ENCODE results near the gene TMEM25. TPM values are rescaled to one million over a fixed set of nuclear protein-coding genes. Genes with fewer than 3 reads are reported as not detected.
"Not testable (repeated sequence)": the region's sequence is repeated elsewhere in the genome, so short reads cannot be mapped to it uniquely, and the experiment has no call there.

The TMEM25 gene
- 10 to 100 TPM in 2 of 3 donors, 1 to 10 TPM in 1; 9.6 to 16.8 (median 10.8) TPM for polyA plus RNA-seq

DNA sequence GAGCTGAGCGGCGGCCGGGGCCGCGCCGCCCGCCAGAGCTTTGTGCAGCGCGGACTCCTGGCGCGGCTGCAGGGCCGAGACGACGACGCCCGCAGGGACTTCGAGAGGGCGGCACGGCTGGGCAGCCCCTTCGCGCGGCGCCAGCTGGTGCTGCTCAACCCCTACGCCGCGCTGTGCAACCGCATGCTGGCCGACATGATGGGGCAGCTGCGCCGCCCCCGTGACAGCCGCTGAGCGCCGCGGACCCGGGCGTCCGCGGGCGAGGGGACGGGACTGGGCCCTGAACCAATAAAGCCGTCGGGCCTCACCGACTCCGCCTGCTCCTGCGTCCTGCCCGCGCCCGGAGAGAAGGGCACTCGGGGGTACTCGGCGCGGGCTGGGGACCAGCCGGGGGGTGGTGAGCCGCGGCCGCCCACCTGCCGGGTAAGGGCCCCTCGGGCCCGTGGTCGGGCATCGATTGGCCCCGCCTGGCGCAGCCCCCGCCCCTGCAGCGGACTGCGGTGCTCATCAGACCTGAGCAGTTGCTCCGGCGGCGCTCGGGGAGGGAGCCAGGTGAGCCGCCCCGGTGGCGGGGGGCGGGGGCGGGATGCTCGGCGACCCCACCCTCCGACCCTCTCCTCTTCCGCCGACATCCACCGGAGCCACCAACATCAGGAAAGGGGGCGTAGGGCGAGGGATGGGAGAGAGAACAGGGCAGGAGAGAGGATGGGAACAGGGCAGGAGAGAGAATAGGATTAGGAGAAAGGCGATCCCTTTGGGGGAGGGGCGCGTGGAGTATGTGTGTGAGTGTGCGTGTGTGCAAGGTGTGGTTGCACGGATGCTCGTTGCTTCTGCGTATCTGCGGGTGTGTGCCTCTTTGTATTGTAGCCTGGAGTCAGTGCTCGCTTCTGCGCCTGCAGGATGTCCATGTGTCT, at the start of gene TMEM25:
TSS of gene TMEM25 (plus strand) at position 510 of the 914 bp plus-strand sequence. CDS start 610 bp downstream, outside the sequence.
- Mint-ChIP-seq H3K27ac (peak within 1 kb of the TSS; percentile 34 to 82 (median 70)), H3K4me1 (peaks cover 19 to 32% of the 10 kb centered on the region in 2 donors), H3K36me3 (no peaks in the 10 kb centered on the region), H3K27me3 (ENCODE audit: low read depth in 3 of 3) (peaks cover 0 to 9% (median 5%) of the 10 kb centered on the region in 3 donors), H3K4me3 (peak within 1 kb of the TSS; percentile 89 to 96 (median 89)), H3K9me3 (no peaks in the 10 kb centered on the region)
- DNase-seq, result peak; percentile 55 to 64 (median 60)

DNA sequence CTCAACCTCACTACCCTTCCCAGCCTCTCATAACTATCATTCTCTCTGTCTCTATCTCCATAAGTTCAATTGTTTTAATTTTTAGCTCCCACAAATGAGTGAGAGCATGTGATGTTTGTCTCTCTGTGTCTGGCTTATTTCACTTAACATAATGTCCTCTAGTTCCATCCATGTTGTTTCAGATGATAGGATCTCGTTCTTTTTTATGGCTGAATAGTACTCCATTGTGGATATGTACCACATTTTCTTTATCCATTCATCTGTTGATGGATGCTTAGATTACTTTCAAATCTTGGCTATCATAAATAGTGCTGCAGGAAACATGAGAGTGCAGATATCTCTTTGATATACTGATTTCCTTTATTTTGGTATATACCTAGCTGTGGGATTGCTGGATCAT, 49.8 kb upstream of the TMEM25 start:
- H3K27ac Mint-ChIP-seq, result peak overlapping the region in 2 of 6 donors; percentile 9 to 12
- not testable (repeated sequence) for H3K4me3 Mint-ChIP-seq
- H3K36me3 Mint-ChIP-seq, result peaks cover 22 to 58% (median 32%) of the 10 kb centered on the region in 3 donors

DNA sequence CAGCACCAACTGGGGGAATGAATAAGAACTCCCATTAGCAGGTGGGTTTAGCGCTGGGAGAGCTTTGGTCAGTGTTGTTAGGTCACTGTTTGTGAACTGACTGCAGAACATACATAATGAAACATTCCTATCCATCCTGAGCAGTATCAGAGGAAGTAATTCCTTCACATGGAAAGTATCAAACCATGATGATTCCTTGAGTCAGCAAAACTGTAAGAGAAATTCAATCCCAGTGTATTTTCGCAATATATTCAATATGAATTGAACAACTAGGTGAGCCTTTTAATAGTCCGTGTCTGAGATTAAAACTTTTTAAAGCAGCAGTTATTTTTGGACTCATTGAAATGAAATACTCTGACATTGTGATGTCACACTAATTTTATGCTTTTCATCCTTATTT, 46.6 kb upstream of the TMEM25 start:
- Mint-ChIP-seq H3K4me1 (peaks cover 0 to 6% of the 10 kb centered on the region in 2 donors), H3K4me3 (no peak overlapping the region), H3K9me3 (no peaks in the 10 kb centered on the region), H3K27ac (peak overlapping the region in 2 of 6 donors; percentile 22 to 25), H3K36me3 (peaks cover 9 to 47% (median 31%) of the 10 kb centered on the region in 3 donors), H3K27me3 (ENCODE audit: low read depth in 3 of 3) (no peaks in the 10 kb centered on the region)
- DNase-seq, result no peak

More for the DNA sequence above, 49.8 kb upstream of the TMEM25 start:
- not testable (repeated sequence) for DNase-seq; H3K9me3 Mint-ChIP-seq; H3K27me3 Mint-ChIP-seq (ENCODE audit: low read depth in 3 of 3); H3K4me1 Mint-ChIP-seq

DNA sequence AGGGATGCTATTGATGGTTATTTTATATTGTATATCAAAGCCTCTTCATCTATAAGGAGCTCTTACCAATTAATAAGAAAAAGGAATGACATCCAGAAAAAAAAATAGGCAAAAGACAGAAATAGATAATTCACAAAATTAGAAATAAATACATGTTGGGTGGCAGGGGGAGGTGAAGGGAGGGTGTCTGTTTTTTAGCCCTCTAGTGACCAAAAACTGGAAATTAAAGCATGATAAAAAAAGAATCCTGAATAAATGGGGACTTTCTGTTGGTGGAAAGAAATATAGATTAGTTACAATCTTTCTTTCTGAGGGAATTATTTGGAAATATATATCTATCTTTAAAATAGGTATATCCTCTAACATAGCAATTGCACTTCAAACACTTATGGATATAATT, 45.7 kb upstream of the TMEM25 start:
- Mint-ChIP-seq H3K27ac (peak overlapping the region in 3 of 6 donors; percentile 24 to 57 (median 30)), H3K27me3 (ENCODE audit: low read depth in 3 of 3) (no peaks in the 10 kb centered on the region), H3K4me1 (peaks cover 0 to 6% of the 10 kb centered on the region in 2 donors), H3K36me3 (peaks cover 9 to 49% (median 37%) of the 10 kb centered on the region in 3 donors), H3K4me3 (no peak overlapping the region), H3K9me3 (no peaks in the 10 kb centered on the region)
- no peak for DNase-seq

DNA sequence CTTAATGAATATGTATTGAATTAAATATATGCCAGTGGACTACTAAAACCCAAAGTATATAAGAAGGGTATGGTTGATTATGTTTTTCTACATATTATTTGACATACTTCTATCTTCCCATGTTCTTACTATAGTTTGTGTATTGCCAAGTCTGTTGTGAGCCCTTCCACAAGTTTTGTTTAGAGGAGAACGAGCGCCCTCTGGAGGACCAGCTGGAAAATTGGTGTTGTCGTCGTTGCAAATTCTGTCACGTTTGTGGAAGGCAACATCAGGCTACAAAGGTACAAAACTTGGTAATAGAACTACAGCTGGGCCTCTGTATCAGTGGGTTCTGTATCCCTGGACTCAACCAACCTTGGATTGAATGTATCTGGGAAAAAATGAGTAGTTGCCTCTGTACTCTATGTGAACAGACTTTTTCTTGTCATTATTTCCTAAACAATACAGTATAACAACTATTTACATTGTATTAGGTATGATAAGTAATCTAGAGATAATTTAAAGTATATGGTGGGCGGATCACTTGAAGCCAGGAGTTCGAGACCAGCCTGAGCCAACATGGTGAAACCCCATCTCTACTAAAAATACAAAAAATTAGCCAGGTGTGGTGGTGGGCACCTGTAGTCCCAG, 42.4 kb upstream of the TMEM25 start:
- no peaks in the 10 kb centered on the region for H3K9me3 Mint-ChIP-seq
- no peaks in the 10 kb centered on the region for H3K27me3 Mint-ChIP-seq (ENCODE audit: low read depth in 3 of 3)
- no peak overlapping the region for H3K4me3 Mint-ChIP-seq
- H3K36me3 Mint-ChIP-seq, result peaks cover 4 to 44% (median 40%) of the 10 kb centered on the region in 3 donors
- H3K4me1 Mint-ChIP-seq, result peaks cover 0 to 6% of the 10 kb centered on the region in 2 donors
- DNase-seq, result peak; percentile 68 to 79 (median 72)
- H3K27ac Mint-ChIP-seq, result peak overlapping the region in 3 of 6 donors; percentile 0 to 29 (median 2)

DNA sequence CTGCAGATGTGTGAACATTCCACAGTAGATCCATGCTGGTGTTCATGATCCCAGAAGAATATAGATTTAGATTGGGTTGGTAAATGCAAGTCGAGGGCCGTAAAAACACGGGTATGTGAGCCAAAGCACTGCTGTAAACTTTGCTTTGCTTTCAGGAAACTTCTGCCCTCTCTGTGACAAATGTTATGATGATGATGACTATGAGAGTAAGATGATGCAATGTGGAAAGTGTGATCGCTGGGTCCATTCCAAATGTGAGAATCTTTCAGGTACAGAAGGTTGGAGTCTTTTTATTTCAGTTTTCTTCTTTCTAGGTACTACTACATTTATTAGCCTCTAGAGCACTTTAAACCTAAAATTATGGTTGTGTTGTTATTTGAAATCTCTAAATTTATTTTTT, 40.0 kb upstream of the TMEM25 start:
- no peaks in the 10 kb centered on the region for H3K9me3 Mint-ChIP-seq
- peaks cover 0 to 6% of the 10 kb centered on the region in 2 donors for H3K4me1 Mint-ChIP-seq
- peaks cover 9 to 50% (median 35%) of the 10 kb centered on the region in 3 donors for H3K36me3 Mint-ChIP-seq
- H3K27me3 Mint-ChIP-seq (ENCODE audit: low read depth in 3 of 3), result no peaks in the 10 kb centered on the region
- peak overlapping the region in 1 of 6 donors; percentile 33 for H3K27ac Mint-ChIP-seq
- no peak overlapping the region for H3K4me3 Mint-ChIP-seq
- no peak for DNase-seq

DNA sequence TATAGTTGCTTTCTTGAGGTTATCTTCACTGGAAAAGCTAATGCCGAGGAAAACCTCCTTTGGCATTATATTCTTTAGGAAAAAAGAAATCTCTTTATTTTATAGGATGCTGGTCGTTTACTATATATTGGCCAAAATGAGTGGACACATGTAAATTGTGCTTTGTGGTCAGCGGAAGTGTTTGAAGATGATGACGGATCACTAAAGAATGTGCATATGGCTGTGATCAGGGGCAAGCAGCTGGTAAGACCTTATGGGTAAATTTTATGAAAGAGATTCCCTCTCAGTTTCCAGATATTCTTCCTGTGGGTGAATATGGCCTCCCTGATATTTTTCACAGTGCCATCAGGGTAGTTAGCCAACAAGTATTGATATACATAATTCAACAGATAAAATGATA, 33.2 kb upstream of the TMEM25 start:
- H3K4me3 Mint-ChIP-seq, result no peak overlapping the region
- H3K27ac Mint-ChIP-seq, result no peak overlapping the region
- no peaks in the 10 kb centered on the region for H3K4me1 Mint-ChIP-seq
- no peaks in the 10 kb centered on the region for H3K27me3 Mint-ChIP-seq (ENCODE audit: low read depth in 3 of 3)
- H3K9me3 Mint-ChIP-seq, result no peaks in the 10 kb centered on the region
- peaks cover 32 to 66% (median 45%) of the 10 kb centered on the region in 3 donors for H3K36me3 Mint-ChIP-seq
- DNase-seq, result no peak

DNA sequence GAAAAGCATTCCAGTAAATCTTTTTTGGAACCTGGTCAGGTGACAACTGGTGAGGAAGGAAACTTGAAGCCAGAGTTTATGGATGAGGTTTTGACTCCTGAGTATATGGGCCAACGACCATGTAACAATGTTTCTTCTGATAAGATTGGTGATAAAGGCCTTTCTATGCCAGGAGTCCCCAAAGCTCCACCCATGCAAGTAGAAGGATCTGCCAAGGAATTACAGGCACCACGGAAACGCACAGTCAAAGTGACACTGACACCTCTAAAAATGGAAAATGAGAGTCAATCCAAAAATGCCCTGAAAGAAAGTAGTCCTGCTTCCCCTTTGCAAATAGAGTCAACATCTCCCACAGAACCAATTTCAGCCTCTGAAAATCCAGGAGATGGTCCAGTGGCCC, 27.8 kb upstream of the TMEM25 start:
- DNase-seq, result no peak
- Mint-ChIP-seq H3K27me3 (ENCODE audit: low read depth in 3 of 3) (no peaks in the 10 kb centered on the region), H3K27ac (peak overlapping the region in 1 of 6 donors; percentile 8), H3K4me3 (no peak overlapping the region), H3K36me3 (peaks cover 41 to 66% (median 51%) of the 10 kb centered on the region in 3 donors), H3K9me3 (no peaks in the 10 kb centered on the region), H3K4me1 (no peaks in the 10 kb centered on the region)

DNA sequence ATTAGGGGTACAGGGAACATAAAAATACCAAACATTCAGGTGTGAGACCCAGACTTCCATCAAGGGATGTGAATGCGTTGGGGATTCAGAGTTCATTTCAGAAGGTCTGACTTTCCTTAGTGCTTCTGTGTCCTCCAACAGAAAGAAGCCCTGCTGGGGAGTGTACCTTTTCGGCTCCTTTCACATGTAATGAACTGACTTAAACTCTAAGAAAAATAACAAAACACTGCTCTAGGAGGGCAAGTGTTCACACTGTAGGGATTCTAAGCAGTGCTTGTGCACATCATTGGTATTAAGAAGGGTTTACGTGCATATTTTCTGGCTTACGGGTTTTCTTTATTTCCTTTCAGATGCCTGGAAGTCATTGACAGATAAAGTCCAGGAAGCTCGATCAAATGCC, 19.4 kb upstream of the TMEM25 start:
- H3K9me3 Mint-ChIP-seq, result no peaks in the 10 kb centered on the region
- H3K36me3 Mint-ChIP-seq, result peaks cover 36 to 48% (median 37%) of the 10 kb centered on the region in 3 donors

DNA sequence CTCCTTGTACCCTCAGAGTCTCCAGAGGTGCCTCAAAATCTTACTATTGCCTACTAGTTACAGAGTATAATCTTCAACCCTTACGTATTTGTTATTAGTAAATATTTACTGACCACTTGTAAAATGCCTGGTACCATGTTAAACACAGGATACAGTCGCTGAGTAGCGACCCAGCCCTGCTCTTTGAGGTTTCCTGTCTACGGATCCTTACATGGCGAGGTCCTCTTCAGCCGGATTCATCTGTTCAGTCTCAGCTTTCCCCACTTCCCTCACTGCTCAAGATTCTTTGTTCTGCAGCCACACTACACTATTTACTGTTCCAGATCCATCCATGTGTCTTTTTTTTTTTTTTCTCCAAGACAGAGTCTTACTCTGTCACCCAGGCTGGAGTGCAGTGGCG, 16.9 kb upstream of the TMEM25 start:
- Mint-ChIP-seq H3K27ac (peak overlapping the region; percentile 47 to 90 (median 68)), H3K4me3 (peak overlapping the region in 4 of 5 donors; percentile 20 to 41 (median 34)), H3K36me3 (peaks cover 36 to 50% (median 37%) of the 10 kb centered on the region in 3 donors), H3K27me3 (ENCODE audit: low read depth in 3 of 3) (peaks cover 0 to 5% (median 0%) of the 10 kb centered on the region in 3 donors), H3K9me3 (no peaks in the 10 kb centered on the region), H3K4me1 (peaks cover 5 to 17% of the 10 kb centered on the region in 2 donors)
- no peak for DNase-seq

More for the DNA sequence above, 19.4 kb upstream of the TMEM25 start:
- Mint-ChIP-seq H3K27me3 (ENCODE audit: low read depth in 3 of 3) (peaks cover 0 to 5% (median 0%) of the 10 kb centered on the region in 3 donors), H3K4me3 (no peak overlapping the region), H3K27ac (no peak overlapping the region), H3K4me1 (peaks cover 5 to 17% of the 10 kb centered on the region in 2 donors)
- DNase-seq, result no peak

DNA sequence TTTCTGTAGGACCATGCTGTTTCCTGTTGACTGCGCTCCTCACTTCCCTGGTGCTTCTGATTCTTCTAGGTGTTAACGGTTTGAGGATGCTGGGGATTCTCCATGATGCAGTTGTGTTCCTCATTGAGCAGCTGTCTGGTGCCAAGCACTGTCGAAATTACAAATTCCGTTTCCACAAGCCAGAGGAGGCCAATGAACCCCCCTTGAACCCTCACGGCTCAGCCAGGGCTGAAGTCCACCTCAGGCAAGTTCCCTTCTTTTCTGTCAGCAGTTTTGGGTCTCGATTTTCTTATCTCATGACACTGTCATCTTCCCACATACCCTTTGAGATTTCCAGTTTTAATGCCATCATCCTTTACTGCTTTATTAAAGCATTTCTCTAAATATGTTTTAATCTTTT, 11.4 kb upstream of the TMEM25 start:
- Mint-ChIP-seq H3K36me3 (peaks cover 30 to 59% (median 33%) of the 10 kb centered on the region in 3 donors), H3K4me1 (peaks cover 0 to 6% of the 10 kb centered on the region in 2 donors), H3K27me3 (ENCODE audit: low read depth in 3 of 3) (peaks cover 0 to 4% (median 0%) of the 10 kb centered on the region in 3 donors), H3K9me3 (no peaks in the 10 kb centered on the region), H3K27ac (no peak overlapping the region), H3K4me3 (no peak overlapping the region)
- DNase-seq, result no peak

DNA sequence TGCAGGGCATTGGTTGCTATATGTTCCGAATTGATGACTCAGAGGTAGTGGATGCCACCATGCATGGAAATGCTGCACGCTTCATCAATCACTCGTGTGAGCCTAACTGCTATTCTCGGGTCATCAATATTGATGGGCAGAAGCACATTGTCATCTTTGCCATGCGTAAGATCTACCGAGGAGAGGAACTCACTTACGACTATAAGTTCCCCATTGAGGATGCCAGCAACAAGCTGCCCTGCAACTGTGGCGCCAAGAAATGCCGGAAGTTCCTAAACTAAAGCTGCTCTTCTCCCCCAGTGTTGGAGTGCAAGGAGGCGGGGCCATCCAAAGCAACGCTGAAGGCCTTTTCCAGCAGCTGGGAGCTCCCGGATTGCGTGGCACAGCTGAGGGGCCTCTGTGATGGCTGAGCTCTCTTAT, 9.1 kb upstream of the TMEM25 start:
- Mint-ChIP-seq H3K27ac (no peak overlapping the region), H3K27me3 (ENCODE audit: low read depth in 3 of 3) (peaks cover 0 to 4% (median 0%) of the 10 kb centered on the region in 3 donors), H3K4me1 (no peaks in the 10 kb centered on the region), H3K36me3 (peaks cover 22 to 43% (median 29%) of the 10 kb centered on the region in 3 donors), H3K4me3 (no peak overlapping the region), H3K9me3 (no peaks in the 10 kb centered on the region)
- DNase-seq, result no peak

DNA sequence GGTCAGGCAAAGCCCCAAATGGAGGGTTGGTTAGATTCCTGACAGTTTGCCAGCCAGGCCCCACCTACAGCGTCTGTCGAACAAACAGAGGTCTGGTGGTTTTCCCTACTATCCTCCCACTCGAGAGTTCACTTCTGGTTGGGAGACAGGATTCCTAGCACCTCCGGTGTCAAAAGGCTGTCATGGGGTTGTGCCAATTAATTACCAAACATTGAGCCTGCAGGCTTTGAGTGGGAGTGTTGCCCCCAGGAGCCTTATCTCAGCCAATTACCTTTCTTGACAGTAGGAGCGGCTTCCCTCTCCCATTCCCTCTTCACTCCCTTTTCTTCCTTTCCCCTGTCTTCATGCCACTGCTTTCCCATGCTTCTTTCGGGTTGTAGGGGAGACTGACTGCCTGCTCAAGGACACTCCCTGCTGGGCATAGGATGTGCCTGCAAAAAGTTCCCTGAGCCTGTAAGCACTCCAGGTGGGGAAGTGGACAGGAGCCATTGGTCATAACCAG, 8.4 kb upstream of the TMEM25 start:
- no peak overlapping the region for H3K4me3 Mint-ChIP-seq
- peaks cover 0 to 4% (median 0%) of the 10 kb centered on the region in 3 donors for H3K27me3 Mint-ChIP-seq (ENCODE audit: low read depth in 3 of 3)
- no peak for DNase-seq
- peak overlapping the region in 1 of 6 donors; percentile 17 for H3K27ac Mint-ChIP-seq
- H3K36me3 Mint-ChIP-seq, result peaks cover 22 to 43% (median 29%) of the 10 kb centered on the region in 3 donors
- no peaks in the 10 kb centered on the region for H3K9me3 Mint-ChIP-seq
- H3K4me1 Mint-ChIP-seq, result peaks cover 0 to 3% of the 10 kb centered on the region in 2 donors

Data from immature natural killer cell (primary cell).